Measurements from ENCODE around the gene MAP3K13. TPM values are rescaled to one million over a fixed set of nuclear protein-coding genes. Genes with fewer than 3 reads are reported as not detected.

The MAP3K13 gene
- total and polyA plus RNA-seq, 2 of the 13 experiments (the other 11 are each of a cell fraction or from before 2014, with no cell fraction given): 24.2 to 26.5 TPM

GRCh38 chr3:185498503-185499396 is 135.8 kb downstream of the MAP3K13 start, which contains the start of gene TMEM41A (continued):
- TF ChIP-seq HOXD1 (CRISPR knock-in tag; IDR thresholded peaks at IDR 0.05) (peak; percentile 84), ZNF737 (CRISPR knock-in tag; IDR thresholded peaks at IDR 0.05; ENCODE audit: borderline replicate concordance) (no peak), TBP (CRISPR knock-in tag; IDR thresholded peaks at IDR 0.05) (no peak), MATR3 (CRISPR knock-in tag; IDR thresholded peaks at IDR 0.05) (no peak), ZZZ3 (CRISPR knock-in tag; IDR thresholded peaks at IDR 0.05; ENCODE audit: borderline replicate concordance) (peak; percentile 37; the same call in 1 of the 2 replicates), ZBTB2 (CRISPR knock-in tag; IDR thresholded peaks at IDR 0.05; ENCODE audit: low read depth) (peak; percentile 61; the same call in 1 of the 2 replicates), FOSL1 (CRISPR knock-in tag; IDR thresholded peaks at IDR 0.05; ENCODE audit: borderline replicate concordance) (no peak), ZNF597 (CRISPR knock-in tag; IDR thresholded peaks at IDR 0.05) (no peak), ZNF430 (CRISPR knock-in tag; IDR thresholded peaks at IDR 0.05) (peak; percentile 94), SATB2 (CRISPR knock-in tag; IDR thresholded peaks at IDR 0.05) (no peak), ELF3 (CRISPR knock-in tag; IDR thresholded peaks at IDR 0.05) (peak; percentile 79), ZHX2 (IDR thresholded peaks at IDR 0.05; ENCODE audit: low read depth) (no peak), ZHX2 (CRISPR knock-in tag; IDR thresholded peaks at IDR 0.05; ENCODE audit: borderline replicate concordance) (peak; percentile 65; the same call in 1 of the 2 replicates), SNAPC4 (CRISPR knock-in tag; IDR thresholded peaks at IDR 0.05) (no peak), KLF9 (CRISPR knock-in tag; IDR thresholded peaks at IDR 0.05; ENCODE audit: low read depth) (no peak)

All from HepG2 (cell line).